CD14-positive monocyte (primary cell): Measurements from ENCODE around the gene GOSR1. TPM values are rescaled to one million over a fixed set of nuclear protein-coding genes. Genes with fewer than 3 reads are reported as not detected.

Source experiments
- DNase-seq, 3 donors: peaks; one replicate each; pipeline ENCODE4 v3.0.0-alpha.2; 2011 to 2022
- H2AFZ ChIP-seq: 2 replicates; pipeline ENCODE4 v1.6.0; 2012; ENCODE audit warnings: mild to moderate bottlenecking, low read depth, low read length, inconsistent platforms; ENCODE audit not compliant: insufficient read depth, poor library complexity, severe bottlenecking
- H3K27ac ChIP-seq, 2 donors: 1 replicate in 1 of 2; 2 replicates in 1 of 2; pipeline ENCODE4 v1.5.1; 2012 to 2013; ENCODE audit warnings: low read length in 2 of 2, control low read depth in 1 of 2, inconsistent platforms in 1 of 2, low read depth in 1 of 2, mild to moderate bottlenecking in 1 of 2
- H3K27me3 ChIP-seq, 2 donors: one replicate each; pipeline versions ENCODE4 v1.6.0 to v1.6.1; 2011 to 2013; ENCODE audit warnings: low read length in 2 of 2; ENCODE audit not compliant: control insufficient read depth in 2 of 2, insufficient read depth in 2 of 2
- H3K36me3 ChIP-seq, 2 donors: replicated peaks in 1 of 2; 1 replicate in 1 of 2; 2 replicates in 1 of 2; pipeline versions ENCODE4 v1.5.1 to v1.6.1; 2012 to 2013; ENCODE audit warnings: low read length in 2 of 2, control low read depth in 1 of 2, inconsistent platforms in 1 of 2, mild to moderate bottlenecking in 1 of 2; ENCODE audit not compliant: insufficient read depth in 2 of 2, control insufficient read depth in 1 of 2
- H3K4me1 ChIP-seq, 2 donors: 1 replicate in 1 of 2; 2 replicates in 1 of 2; pipeline versions ENCODE4 v1.5.1 to v1.6.1; 2012 to 2013; ENCODE audit warnings: low read length in 2 of 2, control low read depth in 1 of 2, inconsistent platforms in 1 of 2, mild to moderate bottlenecking in 1 of 2, moderate library complexity in 1 of 2; ENCODE audit not compliant: insufficient read depth in 2 of 2, control insufficient read depth in 1 of 2
- H3K4me2 ChIP-seq: replicated peaks from 2 replicates; pipeline ENCODE3; 2012; ENCODE audit warnings: low read length, moderate library complexity, mild to moderate bottlenecking; ENCODE audit not compliant: poor library complexity, severe bottlenecking; ENCODE audit errors: extremely low read depth
- H3K4me3 ChIP-seq, 3 experiments: fragments of 200-600 bp in 1 of 3; sonication (generic) in 1 of 3; replicated peaks in 1 of 3; 1 replicate in 2 of 3; 2 replicates in 1 of 3; pipeline ENCODE4 v1.5.1; 2011 to 2013; ENCODE audit warnings: low read length in 3 of 3, mild to moderate bottlenecking in 3 of 3, control low read depth in 2 of 3, low read depth in 2 of 3, inconsistent platforms in 1 of 3, moderate library complexity in 1 of 3
- H3K79me2 ChIP-seq: 2 replicates; pipeline ENCODE4 v1.6.0; 2012; ENCODE audit warnings: mild to moderate bottlenecking, control low read depth, inconsistent platforms, low read length, moderate library complexity; ENCODE audit not compliant: insufficient read depth
- H3K9ac ChIP-seq: 2 replicates; pipeline ENCODE4 v1.6.0; 2017; ENCODE audit warnings: low read length, mild to moderate bottlenecking; ENCODE audit not compliant: insufficient read depth, poor library complexity, severe bottlenecking
- H3K9me3 ChIP-seq, 2 donors: replicated peaks in 1 of 2; 1 replicate in 1 of 2; 2 replicates in 1 of 2; pipeline versions ENCODE4 v1.5.1 to v1.6.1; 2012 to 2013; ENCODE audit warnings: low read length in 2 of 2, control low read depth in 1 of 2; ENCODE audit not compliant: control insufficient read depth in 1 of 2, insufficient read depth in 1 of 2
- H4K20me1 ChIP-seq: 2 replicates; pipeline ENCODE4 v1.6.0; 2012; ENCODE audit warnings: mild to moderate bottlenecking, low read length, control low read depth, moderate library complexity; ENCODE audit not compliant: insufficient read depth
- H3K27ac Mint-ChIP-seq, 7 donors: one replicate each; pipeline ENCODE4 v1.8.0; 2020; ENCODE audit warnings: mild to moderate bottlenecking in 7 of 7, mixed read lengths in 7 of 7, moderate library complexity in 6 of 7, inconsistent platforms in 2 of 7
- H3K27me3 Mint-ChIP-seq, 3 donors: one replicate each; pipeline ENCODE4 v1.8.0; 2021 to 2022; ENCODE audit warnings: low read depth in 3 of 3, mild to moderate bottlenecking in 3 of 3, mixed read lengths in 3 of 3, moderate library complexity in 3 of 3, inconsistent platforms in 1 of 3
- H3K36me3 Mint-ChIP-seq, 2 donors: one replicate each; pipeline ENCODE4 v1.8.0; 2020; ENCODE audit warnings: mixed read lengths in 2 of 2, inconsistent platforms in 1 of 2, mild to moderate bottlenecking in 1 of 2
- H3K4me1 Mint-ChIP-seq: one replicate; pipeline ENCODE4 v1.8.0; 2020; ENCODE audit warnings: mild to moderate bottlenecking, mixed read lengths
- H3K4me3 Mint-ChIP-seq, 2 donors: one replicate each; pipeline ENCODE4 v1.8.0; 2020; ENCODE audit warnings: mild to moderate bottlenecking in 2 of 2, mixed read lengths in 2 of 2, moderate library complexity in 1 of 2
- H3K9me3 Mint-ChIP-seq, 7 donors: one replicate each; pipeline ENCODE4 v1.8.0; 2020 to 2022; ENCODE audit warnings: mixed read lengths in 7 of 7, mild to moderate bottlenecking in 6 of 7, moderate library complexity in 6 of 7, inconsistent platforms in 2 of 7
- CTCF ChIP-seq: fragments of 200-600 bp; IDR thresholded peaks from one replicate; pipeline ENCODE4 v1.8.0; 2022; ENCODE audit warnings: antibody characterized with exemption, mild to moderate bottlenecking
- WGBS: methylation state at CpG from one replicate; pipeline ENCODE4 v1.1.5; 2013; ENCODE audit warnings: missing lambda C conversion rate; ENCODE audit not compliant: insufficient coverage; 5-methylcytosine and 5-hydroxymethylcytosine counted together
- intact Hi-C, 2 donors: fragments of 100-400 bp; cut with micrococcal nuclease; formaldehyde crosslinking; loops; one replicate each; pipeline versions ENCODE4 v1.15.0 to v1.15.1; 2023
- polyA plus RNA-seq, 3 donors: library from polyadenylated mRNA; depleted of rRNA in 1 of 3; unstranded in 2 of 3; stranded (reverse) in 1 of 3; fragments of 300-500 nt in 2 of 3; fragments of >200 nt in 1 of 3; fragmentation: Illumina TruSeq in 2 of 3; gene quantifications; 1 replicate in 2 of 3; 2 replicates in 1 of 3; pipeline ENCODE4 v1.2.3, GENCODE V29; 2012 to 2021

Gene GOSR1
- polyA plus RNA-seq, 3 donors = 12.6 to 35.7 (median 20.9) TPM

- Mint-ChIP-seq H3K27ac (no peak overlapping the region), H3K27me3 (peaks cover 0 to 2% (median 0%) of the 10 kb centered on the region in 3 donors), H3K4me1 (no peaks in the 10 kb centered on the region), H3K36me3 (peaks cover 79 to 95% of the 10 kb centered on the region in 2 donors), H3K4me3 (no peak overlapping the region), H3K9me3 (peaks cover 0 to 2% (median 0%) of the 10 kb centered on the region in 7 donors)
- Histone ChIP-seq H4K20me1 (no peaks in the 10 kb centered on the region), H3K27me3 (no peaks in the 10 kb centered on the region), H3K4me1 (no peaks in the 10 kb centered on the region), H3K27ac (no peak overlapping the region), H3K4me3 (no peak overlapping the region), H2AFZ (no peak overlapping the region), H3K9ac (no peak overlapping the region), H3K79me2 (no peaks in the 10 kb centered on the region), H3K9me3 (no peaks in the 10 kb centered on the region), H3K4me2 (no peak overlapping the region), H3K36me3 (peaks cover 94 to 99% of the 10 kb centered on the region in 2 donors)
- no peak for TF ChIP-seq CTCF
- no peak for DNase-seq
- intact Hi-C loops = no loop called here
Observed at GRCh38 chr17:30495586-30495985, 18.4 kb downstream of the GOSR1 start.

- H3K27ac Mint-ChIP-seq = no peak overlapping the region
- Histone ChIP-seq H4K20me1 (no peaks in the 10 kb centered on the region), H3K27me3 (no peaks in the 10 kb centered on the region), H3K4me3 (no peak overlapping the region), H3K9ac (no peak overlapping the region), H3K4me1 (no peaks in the 10 kb centered on the region), H3K36me3 (peaks cover 56 to 95% of the 10 kb centered on the region in 2 donors), H3K27ac (no peak overlapping the region), H2AFZ (no peak overlapping the region), H3K9me3 (no peaks in the 10 kb centered on the region), H3K79me2 (no peaks in the 10 kb centered on the region), H3K4me2 (no peak overlapping the region)
- no peaks in the 10 kb centered on the region for H3K27me3 Mint-ChIP-seq
- intact Hi-C loops = no loop called here
- peaks cover 69 to 88% of the 10 kb centered on the region in 2 donors for H3K36me3 Mint-ChIP-seq
- H3K4me1 Mint-ChIP-seq = peaks cover 3% of the 10 kb centered on the region
- no peak overlapping the region for H3K4me3 Mint-ChIP-seq
- no peak for TF ChIP-seq CTCF
- H3K9me3 Mint-ChIP-seq = peaks cover 0 to 6% (median 0%) of the 10 kb centered on the region in 7 donors
- DNase-seq = no peak
- WGBS = no CpG with 5 or more reads among the region's 4 CpGs
Observed at GRCh38 chr17:30503558-30503957, 26.4 kb downstream of the GOSR1 start.
